Stimulated activated CD4-positive, alpha-beta T cell treated with anti-CD3 and anti-CD28 coated beads, Interleukin-12 subunit alpha, Interleukin-12 subunit beta, amount 100 ng/mL, for 4 hours (primary cell): ENCODE data around the gene IBTK.
"Not testable (repeated sequence)": the region's sequence is repeated elsewhere in the genome, so short reads cannot be mapped to it uniquely, and the experiment has no call there.

Experiments used
- DNase-seq: peaks from one replicate; pipeline ENCODE4 v3.0.0-alpha.2; 2020

IBTK gene

DNA sequence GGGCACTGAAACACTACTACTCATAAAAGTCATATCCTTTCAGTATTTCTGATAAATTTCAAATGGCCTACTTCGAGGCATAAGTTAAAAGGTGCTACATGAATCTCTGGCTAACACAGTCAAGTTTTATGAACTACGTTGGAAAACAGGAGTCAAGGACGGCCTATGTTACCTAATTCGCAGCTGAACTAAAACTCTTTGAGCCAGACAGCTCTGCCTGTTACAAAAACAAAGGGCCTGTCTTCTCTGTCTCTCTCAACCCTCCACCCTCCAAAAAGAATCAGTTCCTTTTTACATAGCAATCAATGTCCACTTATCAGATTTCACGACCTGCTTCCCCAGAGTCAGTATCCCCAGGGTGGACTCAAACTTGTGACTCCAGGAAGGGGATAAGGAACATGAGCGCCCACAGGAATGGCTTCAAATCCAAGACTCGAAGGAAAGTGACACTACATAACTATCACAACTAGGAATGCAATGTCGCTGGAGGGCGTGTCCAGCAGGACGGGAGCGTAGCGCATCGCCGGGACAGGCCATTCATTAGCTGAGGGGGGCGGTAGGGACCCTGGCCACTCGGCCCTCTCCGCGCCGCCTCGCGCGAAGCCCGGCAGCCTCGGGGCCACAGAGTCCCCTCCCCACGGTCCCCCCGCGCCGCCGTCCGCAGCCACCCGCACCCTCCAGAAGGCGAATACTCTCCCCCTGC lies 591 bp downstream of the IBTK start:
- DNase-seq: no peak

DNA sequence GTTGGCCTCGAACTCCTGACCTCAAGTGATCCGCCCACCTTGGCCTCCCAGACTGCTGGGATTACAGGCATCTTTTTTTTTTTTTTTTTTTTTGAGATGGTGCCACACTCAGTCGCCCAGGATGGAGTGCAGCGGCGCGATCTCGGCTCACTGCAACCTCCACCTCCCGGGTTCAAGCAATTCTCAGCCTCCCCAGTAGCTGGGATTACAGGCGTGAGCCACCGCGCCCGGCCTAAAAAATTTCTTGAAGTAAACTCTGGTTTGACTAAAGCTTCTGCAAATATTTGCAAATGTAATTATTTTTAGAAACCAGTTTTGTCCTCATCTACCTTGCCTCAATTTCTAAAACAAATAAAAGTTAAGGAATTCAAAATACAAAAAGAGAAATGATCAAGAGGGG lies 1.2 kb downstream of the IBTK start:
- no peak for DNase-seq

DNA sequence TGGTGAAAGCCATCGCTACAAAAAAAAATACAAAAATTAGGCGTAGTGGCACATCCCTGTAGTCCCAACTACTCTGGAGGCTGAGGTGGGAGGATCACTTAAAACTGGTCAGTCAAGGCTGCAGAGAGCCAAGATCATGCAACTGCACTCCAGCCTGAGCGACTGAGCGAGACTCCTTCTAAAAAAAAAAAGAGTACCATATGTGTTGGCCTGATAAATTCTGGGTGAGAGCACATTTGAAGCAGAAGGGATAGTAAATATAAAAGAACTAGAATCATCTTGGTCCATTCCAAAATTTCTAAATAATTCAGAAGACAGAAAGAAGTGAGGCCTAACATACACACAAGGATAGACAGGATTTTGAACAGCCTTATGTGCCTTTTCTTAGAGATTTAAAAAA lies 2.2 kb downstream of the IBTK start:
- no peak for DNase-seq

DNA sequence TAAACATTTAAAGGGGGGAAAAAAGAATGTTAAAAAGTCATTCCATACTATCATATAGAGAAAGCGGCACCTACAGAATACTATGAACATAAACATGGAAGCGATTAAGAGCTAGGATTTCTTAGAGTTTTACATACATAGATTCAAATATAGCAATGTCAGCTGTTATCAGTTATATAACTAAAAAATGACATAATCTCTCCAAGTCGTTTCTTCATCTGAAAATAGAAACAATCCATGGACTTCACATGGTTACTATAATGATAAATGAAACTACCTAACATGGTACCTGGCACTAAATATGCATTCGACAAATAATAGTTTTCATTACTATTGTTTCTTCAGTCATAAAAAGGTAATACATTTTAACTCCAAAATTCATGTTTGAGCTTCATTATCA lies 3.7 kb downstream of the IBTK start:
- DNase-seq: no peak

DNA sequence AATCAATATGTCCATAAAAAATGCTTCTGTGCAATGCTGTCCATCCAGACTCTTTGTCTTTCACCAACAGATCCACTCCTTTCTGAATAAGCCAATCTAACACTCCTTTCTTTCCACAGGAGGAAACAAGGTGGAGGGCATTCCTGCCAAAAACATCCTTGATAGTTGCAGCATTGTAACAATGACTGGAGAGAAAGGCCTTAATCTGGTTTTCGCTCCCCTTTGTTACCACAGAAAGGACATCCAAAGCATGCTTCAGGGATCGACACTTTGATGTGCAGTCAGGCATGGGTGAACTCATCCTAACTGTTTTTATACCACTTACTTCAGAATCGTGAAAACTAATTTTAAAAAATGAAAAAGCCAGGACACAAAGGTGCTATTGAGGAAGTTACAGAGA lies 7.4 kb downstream of the IBTK start:
- DNase-seq: no peak

DNA sequence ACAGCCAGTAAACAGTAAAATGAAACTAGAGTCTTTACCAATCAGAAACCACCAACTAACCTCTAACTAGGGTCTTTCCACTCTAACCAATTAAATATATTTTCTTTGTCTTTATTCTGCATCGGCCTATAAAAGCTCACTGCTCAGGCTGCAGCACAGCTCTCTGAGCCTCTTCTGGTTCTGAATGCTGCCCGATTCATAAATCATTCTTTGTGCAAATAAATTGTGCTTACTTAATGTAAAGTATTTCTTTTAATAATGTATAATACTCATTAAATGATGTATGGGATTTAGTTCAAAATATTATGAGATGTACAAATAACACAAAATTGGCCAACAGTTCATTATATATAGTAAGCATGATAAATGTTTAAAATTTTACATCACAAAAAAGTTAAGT lies 7.9 kb downstream of the IBTK start:
- no peak for DNase-seq

DNA sequence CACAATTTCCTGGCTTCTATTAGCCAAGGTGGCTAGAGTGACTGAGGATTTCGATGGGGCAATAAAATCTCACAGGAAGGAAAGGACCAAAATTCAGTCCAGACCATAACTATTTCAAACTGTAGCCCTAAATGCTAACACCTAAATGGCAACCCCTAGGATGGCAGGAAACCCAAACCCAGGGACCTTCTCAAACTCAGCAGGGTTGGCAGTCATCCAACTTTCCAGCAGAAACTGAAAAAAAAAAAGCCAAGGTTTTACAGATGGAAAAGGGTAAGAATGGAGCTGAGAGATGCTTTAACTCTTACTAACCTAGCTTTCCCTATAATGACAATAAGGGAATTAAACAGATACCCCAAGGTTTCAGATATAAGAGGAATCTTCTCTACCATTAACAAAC lies 10.5 kb downstream of the IBTK start:
- no peak for DNase-seq

DNA sequence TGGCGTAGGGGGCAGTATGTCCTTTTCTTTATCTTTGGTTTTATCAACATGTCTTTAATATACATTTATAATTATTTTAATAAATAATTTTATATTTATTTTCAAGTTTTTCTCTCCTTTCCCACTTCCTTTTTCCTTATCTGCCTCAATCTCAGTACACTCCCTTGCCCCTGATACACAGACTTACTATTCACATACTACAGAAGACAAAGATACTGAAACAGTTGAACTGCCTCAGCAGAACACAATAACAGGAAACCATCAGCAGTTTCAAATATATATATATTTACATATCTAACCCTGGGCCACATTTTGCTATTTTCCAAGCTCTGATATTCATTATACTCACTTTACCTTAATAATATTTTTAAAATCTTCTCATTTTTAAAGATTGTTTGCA lies 19.8 kb downstream of the IBTK start:
- no peak for DNase-seq

DNA sequence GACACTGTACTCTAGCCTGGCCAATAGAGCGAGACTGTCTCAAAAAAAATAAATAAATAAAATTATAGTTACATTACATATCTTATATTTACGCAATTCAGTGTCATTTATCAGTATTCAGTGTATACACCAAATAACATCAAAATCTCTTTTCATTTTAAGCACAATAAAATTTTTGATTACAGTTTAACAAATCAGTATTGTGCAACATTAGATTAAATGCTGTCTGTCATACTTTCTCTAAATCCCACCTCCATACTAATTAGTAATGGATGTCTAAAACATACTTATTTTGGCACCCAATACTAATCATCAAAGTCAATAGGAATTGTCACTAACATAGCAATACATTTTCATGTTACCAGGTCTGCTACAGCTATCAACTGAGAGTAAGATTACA lies 27.4 kb downstream of the IBTK start:
- no peak for DNase-seq

DNA sequence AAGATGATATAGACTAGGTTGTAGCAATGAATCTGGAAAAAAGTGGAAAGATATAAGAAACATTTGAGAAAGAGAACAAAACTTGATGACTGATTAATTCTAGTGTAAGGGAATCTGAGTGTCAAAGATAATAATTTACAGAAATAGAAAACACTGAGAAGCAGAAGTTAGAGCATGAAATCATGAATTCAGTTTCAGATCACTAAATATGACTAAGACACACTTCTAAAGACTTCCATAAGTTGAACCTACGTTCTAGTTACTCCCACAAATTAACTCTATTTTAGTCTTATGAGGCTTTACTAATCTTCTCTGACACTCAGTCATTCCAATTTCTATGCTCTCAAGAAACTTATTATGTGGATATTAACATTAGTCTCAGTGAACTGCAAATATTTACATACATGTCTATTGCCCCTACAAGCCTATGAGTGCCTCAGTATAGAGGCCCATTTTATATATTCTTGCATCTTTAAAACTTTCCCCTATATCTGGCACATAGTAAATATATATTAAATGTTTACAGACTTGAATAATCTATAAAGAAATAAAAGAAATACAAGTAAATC lies 30.4 kb downstream of the IBTK start:
- DNase-seq: no peak

DNA sequence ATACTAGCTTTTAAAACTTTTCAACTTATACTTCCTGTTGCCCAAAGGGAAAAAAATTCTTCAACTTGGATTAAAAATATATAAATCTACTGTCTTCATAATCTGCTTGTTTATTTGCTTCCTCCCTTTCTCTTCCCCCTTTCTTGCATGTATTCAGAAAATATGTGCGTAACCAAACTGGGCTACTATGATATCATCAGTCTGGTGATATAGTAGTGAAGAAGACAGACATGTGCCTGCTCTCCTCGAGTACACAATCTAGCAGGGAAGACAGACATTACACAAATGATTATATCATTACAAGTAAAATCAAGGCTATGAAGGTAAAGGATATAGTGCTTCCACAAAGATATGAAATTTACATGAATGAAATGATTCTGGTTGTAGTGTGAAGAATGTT lies 31.0 kb downstream of the IBTK start:
- DNase-seq: no peak

DNA sequence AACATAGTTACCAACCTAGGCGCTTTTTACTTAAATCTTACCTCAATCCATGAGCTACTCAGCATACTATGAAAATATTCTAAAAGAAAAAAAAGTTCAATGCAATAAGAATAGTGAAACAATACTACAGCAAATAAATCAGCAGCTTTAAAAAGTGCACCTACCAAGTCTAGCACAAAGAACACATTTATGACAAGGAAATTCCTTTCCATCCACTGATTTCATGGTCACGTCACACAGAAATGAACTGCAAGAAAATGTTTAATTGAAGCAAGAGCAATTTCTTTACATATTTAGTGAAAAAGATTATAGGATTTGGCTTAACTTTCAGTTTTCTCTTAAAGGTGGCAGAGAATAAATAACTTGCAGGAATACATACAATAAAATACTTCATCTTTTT lies 36.2 kb downstream of the IBTK start:
- no peak for DNase-seq

DNA sequence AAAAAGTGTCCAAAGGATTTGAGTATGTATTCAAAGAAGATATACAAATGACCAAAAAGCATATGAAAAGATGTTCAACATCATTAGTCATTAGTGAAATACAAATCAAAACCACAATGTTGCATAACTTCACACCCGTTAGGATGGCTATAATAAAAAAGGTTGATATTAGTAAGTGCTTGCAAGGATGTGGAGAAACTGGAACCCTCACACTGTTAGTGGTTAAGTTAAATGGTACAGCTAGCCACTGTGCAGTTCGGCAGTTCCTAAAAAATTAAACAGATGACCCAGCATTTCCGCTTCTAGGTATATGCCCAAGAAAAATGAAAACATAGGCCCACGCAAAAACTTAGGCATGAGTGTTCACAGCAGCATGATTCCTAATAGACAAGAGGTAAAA lies 38.6 kb downstream of the IBTK start:
- DNase-seq: no peak

DNA sequence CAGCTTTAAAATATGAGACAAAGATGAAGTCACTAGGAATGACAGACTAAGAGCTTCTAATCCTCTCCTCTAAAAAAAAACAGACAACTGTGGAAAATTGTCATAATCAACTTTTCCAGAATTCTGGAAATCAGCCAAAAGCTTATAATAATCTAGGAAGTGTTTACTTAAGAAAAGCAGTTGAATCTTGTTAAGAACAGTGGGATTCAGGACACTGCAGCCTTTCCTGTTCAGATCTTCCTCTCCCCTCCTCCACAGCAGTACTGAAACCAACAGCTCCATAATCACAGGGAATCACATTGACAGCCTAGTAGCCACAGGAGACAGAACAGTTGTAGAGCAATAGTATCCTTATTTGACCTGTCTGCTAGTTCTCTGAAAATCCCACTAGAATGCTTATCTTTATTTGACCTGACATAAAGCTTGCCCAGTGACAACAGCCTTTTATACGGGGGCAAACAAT lies 41.6 kb downstream of the IBTK start:
- DNase-seq: no peak

DNA sequence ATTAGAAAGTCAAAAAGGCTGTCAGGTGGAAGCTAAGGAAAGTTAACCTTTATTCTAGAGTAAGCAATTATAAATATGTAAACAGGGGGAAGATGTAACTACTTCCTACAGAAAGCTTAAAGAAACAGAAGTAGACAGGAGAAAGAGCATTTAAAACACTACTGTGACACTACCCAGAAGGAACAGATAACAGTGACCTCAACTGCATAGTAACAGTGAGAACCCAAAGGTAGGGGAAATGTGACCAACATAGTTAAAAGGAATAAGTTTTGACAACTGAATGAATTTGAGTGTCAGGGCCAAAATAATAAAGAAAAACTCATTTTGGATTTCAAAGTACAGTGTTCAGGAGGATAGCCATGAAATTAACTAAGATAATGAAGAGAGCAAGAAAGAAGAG lies 43.5 kb downstream of the IBTK start:
- no peak for DNase-seq

DNA sequence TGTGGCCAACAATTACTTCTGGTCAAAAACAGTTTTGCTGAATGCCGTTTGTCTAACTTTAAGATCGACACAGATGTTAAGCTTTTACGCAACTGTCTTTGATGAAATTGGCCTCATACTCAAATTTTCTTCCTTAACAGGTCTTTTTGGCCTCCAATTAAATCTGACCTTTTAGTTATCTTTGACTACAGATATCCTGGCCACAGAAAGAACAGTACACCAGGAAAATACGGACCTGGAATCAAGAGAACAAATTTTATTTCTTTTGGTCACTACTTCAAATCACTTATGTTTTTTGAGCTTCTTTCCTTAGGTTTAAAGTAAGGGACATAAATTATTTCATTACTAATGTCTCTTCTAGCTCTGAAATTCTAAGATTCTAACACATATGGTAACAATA lies 49.8 kb downstream of the IBTK start:
- DNase-seq: no peak

DNA sequence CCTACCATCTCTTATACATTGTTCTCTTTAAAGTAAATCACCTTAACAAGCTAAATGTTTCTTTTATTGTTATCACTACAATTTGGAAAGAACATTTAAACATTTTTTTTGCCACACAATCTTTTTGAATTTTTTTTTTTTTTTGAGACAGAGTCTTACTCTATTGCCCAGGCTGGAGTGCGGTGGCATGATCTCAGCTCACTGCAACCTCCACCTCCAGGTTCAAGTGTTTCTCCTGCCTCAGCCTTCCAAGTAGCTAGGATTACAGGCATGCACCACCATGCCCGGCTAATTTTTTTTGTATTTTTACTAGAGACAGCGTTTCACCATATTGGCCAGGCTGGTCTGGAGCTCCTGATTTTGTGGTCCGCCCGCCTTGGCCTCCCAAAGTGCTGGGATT lies 50.3 kb downstream of the IBTK start:
- not testable (repeated sequence) for DNase-seq

DNA sequence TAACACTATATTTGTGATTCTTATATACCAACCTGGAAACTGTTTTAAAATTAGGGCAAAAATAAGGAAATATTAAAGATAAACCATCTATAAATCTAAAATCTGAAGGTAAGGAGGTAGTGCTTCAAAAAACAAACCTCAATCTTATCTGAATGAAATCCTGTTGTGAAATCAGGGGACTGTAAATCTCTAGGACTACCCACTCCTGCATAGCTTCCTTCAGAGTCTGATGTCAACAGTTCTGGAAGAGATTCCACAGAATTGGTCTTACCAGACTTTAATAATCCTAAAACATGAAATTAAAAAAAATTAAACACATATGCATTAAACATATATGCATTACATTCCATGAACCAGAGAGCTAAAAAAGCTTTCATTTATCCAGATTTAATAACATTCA lies 51.4 kb downstream of the IBTK start:
- no peak for DNase-seq

DNA sequence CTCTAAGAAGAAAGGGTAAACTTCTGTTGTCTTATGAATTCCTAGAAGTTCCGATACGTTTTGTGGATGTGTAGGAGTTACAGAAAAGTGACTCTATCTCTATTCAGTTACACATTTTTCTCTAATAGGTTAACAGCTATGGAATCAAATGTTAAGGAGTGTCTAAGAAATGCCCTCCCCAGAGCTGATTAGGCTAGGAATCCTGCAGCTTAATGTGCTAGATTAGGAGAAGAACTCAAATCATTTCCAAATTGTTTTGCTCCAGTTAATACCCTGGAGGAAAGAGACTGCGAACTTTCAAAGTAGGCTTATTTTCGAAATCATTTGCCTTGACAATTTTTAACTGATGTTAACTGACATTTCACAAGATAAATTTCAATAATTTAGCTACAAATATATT lies 51.9 kb downstream of the IBTK start:
- no peak for DNase-seq

DNA sequence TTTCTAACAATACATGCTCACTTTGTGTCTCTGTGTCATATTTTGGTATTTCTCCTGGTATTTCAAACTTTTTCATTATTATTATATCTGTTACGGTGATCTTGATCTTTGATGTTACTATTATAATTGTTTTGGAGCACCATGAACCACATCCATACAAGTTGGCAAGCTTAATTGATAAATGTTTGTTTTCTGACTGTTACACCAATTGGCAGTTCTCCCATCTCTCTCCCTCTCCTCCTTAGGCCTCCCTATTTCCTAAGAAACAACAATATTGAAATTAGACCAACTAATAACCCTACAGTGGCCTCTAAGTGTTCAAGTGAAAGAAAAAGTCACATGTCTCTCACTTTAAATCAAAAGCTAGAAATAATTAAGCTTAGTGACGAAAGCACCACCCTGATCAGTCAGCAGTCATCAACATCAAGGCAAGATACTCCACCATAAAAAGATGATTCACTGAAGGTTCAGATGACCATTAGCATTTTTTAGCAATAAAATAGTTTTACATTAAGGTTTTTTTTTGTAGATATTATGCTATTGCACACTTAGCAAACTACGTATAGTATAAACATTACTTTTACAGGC lies 61.5 kb downstream of the IBTK start:
- DNase-seq: no peak

DNA sequence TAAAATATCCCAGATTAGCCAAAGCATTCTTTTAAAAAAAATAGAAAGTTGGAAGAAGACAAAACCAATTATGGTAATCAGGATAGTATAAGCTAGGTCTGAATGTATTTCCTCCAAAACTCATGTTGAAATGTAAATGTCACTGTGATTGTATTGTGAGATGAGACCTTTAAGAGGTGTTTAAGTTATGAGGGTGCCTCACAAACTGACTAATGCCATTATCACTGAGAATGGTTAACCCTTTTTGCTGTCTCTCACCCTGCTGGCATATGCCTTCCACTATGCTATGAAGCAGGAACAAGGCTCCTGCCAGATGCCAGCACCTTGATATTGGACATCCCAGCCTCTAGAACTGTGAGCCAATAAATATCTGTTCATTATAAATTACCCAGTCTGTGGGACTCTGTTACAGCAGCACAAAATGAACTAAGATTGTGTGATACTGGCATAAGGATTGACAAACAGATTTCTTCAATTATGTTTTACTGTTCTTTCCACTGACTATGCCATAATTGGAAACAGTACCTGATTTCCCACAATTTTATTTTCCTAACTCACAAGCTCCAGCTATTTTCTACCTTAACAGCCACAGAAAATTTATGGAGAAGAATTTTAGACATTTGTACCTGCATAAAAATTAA lies 63.8 kb downstream of the IBTK start:
- no peak for DNase-seq

DNA sequence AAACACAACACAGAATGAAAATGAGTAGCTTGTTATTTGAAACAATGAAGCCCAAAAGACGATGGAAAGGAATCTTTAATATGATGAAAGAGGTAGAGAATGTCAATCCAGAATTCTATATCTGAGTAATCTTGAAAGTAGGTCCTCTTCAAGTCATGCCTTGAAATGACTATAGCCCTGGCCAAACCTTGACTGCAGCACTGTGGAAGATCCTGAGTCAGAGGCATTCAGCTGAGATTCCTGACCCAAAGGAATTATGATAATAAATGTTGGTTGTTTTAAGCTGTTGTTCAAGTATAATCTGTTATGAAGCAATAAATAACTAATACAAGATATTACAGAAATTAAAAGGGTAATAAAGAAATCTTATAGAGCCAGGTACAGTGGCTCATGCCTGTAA lies 64.8 kb downstream of the IBTK start:
- no peak for DNase-seq

DNA sequence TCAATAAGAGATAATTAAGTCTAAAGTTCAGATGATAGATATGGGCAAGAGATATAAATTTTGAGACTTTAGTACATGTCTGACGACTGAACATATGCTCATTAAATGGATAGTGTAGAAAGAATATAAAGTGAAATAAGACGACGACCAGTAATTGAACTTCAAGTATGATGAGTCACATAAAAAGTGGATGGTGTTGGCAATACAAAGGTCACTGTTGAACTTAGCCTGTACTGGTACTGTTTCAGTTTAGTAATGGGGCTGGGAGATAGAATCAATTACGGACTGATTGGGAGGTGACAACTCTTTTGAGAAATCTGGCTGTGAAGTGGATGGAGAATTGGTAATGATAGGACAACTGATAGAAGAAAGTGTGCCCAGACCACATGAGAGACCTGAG lies 68.1 kb downstream of the IBTK start:
- DNase-seq: no peak

DNA sequence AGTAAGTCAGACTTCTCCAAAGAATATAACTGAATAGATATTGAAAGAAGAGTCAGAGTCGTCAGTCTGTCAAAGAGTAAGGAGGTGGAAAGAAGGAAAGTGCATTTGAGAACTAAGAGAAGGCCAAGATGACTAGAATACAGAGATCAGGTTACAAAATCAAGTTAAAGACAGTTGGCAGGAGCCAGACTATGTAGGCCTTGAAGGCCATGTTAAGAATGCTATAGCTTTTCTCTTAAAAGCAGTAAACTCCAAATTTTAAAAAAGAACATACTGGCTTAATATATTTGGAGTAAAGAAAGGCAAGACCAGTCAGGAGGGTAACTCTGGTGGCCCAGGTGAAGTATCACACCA lies 68.8 kb downstream of the IBTK start:
- DNase-seq: no peak
